Measurements from ENCODE around the gene B3GNT5. TPM values are rescaled to one million over a fixed set of nuclear protein-coding genes. Genes with fewer than 3 reads are reported as not detected.

B3GNT5 gene
- total and polyA plus RNA-seq, 11 donors = 0.87 to 12.3 (median 3.0) TPM

DNA sequence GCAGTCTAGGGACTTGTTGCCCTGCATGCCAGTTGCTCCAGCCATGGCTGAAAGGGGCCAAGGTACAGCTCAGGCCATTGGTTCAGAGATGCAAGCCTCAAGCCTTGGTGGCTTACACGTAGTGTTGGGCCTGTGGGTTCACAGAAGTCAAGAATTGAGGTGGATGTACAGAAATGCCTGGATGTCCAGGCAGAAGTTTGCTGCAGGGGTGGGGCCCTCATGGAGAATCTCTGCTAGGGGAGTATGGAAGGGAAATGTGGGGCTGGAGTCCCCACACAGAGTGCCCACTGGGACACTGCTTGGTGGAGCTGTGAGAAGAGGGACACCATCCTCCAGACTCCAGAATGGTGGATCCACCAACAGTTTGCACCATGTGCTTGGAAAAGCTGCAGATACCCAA is 10.6 kb upstream of the B3GNT5 start:
- TF ChIP-seq POLR2A (IDR thresholded peaks at IDR 0.05) = no peak
- TF ChIP-seq CTCF (IDR thresholded peaks at IDR 0.05) = no peak
- no peaks in the 10 kb centered on the region for H3K36me3 ChIP-seq
- 83 to 100% (median 96%) methylated on average over 1 of the region's 1 CpG for WGBS, 4 donors
- no peak overlapping the region for H3K4me3 ChIP-seq
- intact Hi-C loops (cut with DNase I) = no loop called here
- ATAC-seq = no peak
- H3K4me1 ChIP-seq = peaks cover 0 to 22% (median 0%) of the 10 kb centered on the region in 12 donors
- peaks cover 0 to 4% (median 0%) of the 10 kb centered on the region in 9 donors for H3K27me3 ChIP-seq
- H3K27ac ChIP-seq = no peak overlapping the region
- no peak for DNase-seq
- H3K9me3 ChIP-seq = peaks cover 0 to 17% (median 4%) of the 10 kb centered on the region in 12 donors

GRCh38 chr3:183244219-183244618 is 8.8 kb upstream of the B3GNT5 start:
- WGBS, 4 donors = 77 to 91% (median 81%) methylated on average over 2 of the region's 2 CpGs
- intact Hi-C loops (cut with DNase I) = no loop called here
- ATAC-seq (peak in 1 of 4 donors; percentile 16), DNase-seq (peak; percentile 54 to 71 (median 60))
- TF ChIP-seq POLR2A (IDR thresholded peaks at IDR 0.05) (no peak), CTCF (IDR thresholded peaks at IDR 0.05) (no peak)
- Histone ChIP-seq H3K4me1 (peaks cover 0 to 22% (median 0%) of the 10 kb centered on the region in 12 donors), H3K9me3 (peaks cover 0 to 17% (median 4%) of the 10 kb centered on the region in 12 donors), H3K36me3 (no peaks in the 10 kb centered on the region), H3K27ac (peak overlapping the region in 2 of 12 donors; percentile 18 to 54), H3K27me3 (peaks cover 0 to 4% (median 0%) of the 10 kb centered on the region in 9 donors), H3K4me3 (no peak overlapping the region)

DNA sequence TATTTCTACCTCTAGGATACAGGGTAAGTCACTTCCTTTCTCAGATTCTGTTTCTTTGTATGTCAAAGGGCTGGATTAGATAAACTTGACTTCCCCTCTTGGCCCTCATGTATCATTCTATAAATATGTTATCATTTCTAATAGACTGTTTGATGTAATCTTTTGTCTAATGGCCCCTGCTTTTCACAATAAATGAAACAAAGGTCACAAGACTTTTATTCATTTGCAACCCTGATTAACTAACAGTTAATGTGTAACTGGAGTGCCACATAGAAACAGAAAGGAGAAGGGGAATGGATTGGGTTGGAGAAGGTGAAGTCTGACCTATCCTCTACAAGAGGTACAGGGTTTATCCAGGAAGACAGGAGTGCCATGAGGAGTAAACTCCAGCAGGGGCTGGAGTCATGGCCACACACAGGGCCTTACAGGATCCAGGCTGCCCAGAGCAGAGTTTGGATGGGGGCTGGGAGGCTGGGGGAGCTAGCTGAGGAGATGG is 8.0 kb upstream of the B3GNT5 start:
- H3K27ac ChIP-seq = peak overlapping the region in 6 of 12 donors; percentile 14 to 54 (median 36)
- peak in 1 of 4 donors; percentile 57 for ATAC-seq
- peaks cover 0 to 22% (median 0%) of the 10 kb centered on the region in 12 donors for H3K4me1 ChIP-seq

More for the DNA sequence above, 8.0 kb upstream of the B3GNT5 start:
- no peak overlapping the region for H3K4me3 ChIP-seq
- peaks cover 0 to 17% (median 4%) of the 10 kb centered on the region in 12 donors for H3K9me3 ChIP-seq
- DNase-seq = no peak
- H3K27me3 ChIP-seq = peaks cover 0 to 4% (median 0%) of the 10 kb centered on the region in 9 donors
- no peaks in the 10 kb centered on the region for H3K36me3 ChIP-seq
- intact Hi-C loops (cut with DNase I) = no loop called here
- TF ChIP-seq CTCF (IDR thresholded peaks at IDR 0.05) (no peak), POLR2A (IDR thresholded peaks at IDR 0.05) (no peak)
